Colonic mucosa (tissue), 4 donors: ENCODE data around the gene YTHDF1. TPM values are rescaled to one million over a fixed set of nuclear protein-coding genes. Genes with fewer than 3 reads are reported as not detected.

Source experiments
- DNase-seq: peaks from one replicate; pipeline ENCODE4 v3.0.0-alpha.2; 2020
- H3K27ac ChIP-seq: fragments of 200-600 bp; one replicate; pipeline ENCODE4 v1.8.0; 2021
- H3K27me3 ChIP-seq: fragments of 200-600 bp; one replicate; pipeline ENCODE4 v1.8.0; 2021
- H3K36me3 ChIP-seq: fragments of 200-600 bp; one replicate; pipeline ENCODE4 v1.8.0; 2021
- H3K4me1 ChIP-seq: fragments of 200-600 bp; one replicate; pipeline ENCODE4 v1.8.0; 2021; ENCODE audit warnings: mild to moderate bottlenecking
- H3K4me3 ChIP-seq: fragments of 200-600 bp; one replicate; pipeline ENCODE4 v1.8.0; 2021
- H3K9ac ChIP-seq, 2 donors: one replicate each; pipeline ENCODE4 v1.7.0; 2013; ENCODE audit warnings: control low read depth in 2 of 2, low read depth in 2 of 2, low read length in 2 of 2
- H3K9me3 ChIP-seq: fragments of 200-600 bp; one replicate; pipeline ENCODE4 v1.8.0; 2021
- CTCF ChIP-seq: fragments of 200-600 bp; IDR thresholded peaks from one replicate; pipeline ENCODE4 v1.8.0; 2022; ENCODE audit warnings: antibody characterized with exemption, mild to moderate bottlenecking
- intact Hi-C: fragments of 100-400 bp; cut with DNase I; formaldehyde crosslinking; loops from one replicate; pipeline ENCODE4 v1.14.1; 2022
- total RNA-seq, 2 donors: library from RNA; stranded (reverse); fragmentation: NEBNext Ultra II Directional in 1 of 2; extraction: Animal tissue kit (Norgen Biotek cat#: 25700) in 1 of 2; gene quantifications; one replicate each; pipeline ENCODE4 v1.2.1, GENCODE V29; 2021
- donor health status: healthy.
- donor health status: DM: no; HTN: no; CAD: no.
- donor health status: DM: no; HTN: no; CAD: no.

The YTHDF1 gene
- total RNA-seq, 2 donors from 2014 or later, result 35.4 to 38.7 TPM

- no peak for DNase-seq
- TF ChIP-seq CTCF, result no peak
- Histone ChIP-seq H3K27me3 (peaks cover 43% of the 10 kb centered on the region), H3K4me1 (peaks cover 9% of the 10 kb centered on the region), H3K36me3 (no peaks in the 10 kb centered on the region), H3K9ac (no peak overlapping the region), H3K9me3 (no peaks in the 10 kb centered on the region), H3K27ac (no peak overlapping the region), H3K4me3 (no peak overlapping the region)
- intact Hi-C loops, result no loop called here
Measured at GRCh38 chr20:63181226-63181625, 34.7 kb downstream of the YTHDF1 start.

GRCh38 chr20:63180569-63181185 is 35.3 kb downstream of the YTHDF1 start:
- intact Hi-C loops, result no loop called here
- H3K4me1 ChIP-seq, result peaks cover 9% of the 10 kb centered on the region
- H3K27ac ChIP-seq, result no peak overlapping the region
- H3K4me3 ChIP-seq, result no peak overlapping the region
- no peaks in the 10 kb centered on the region for H3K36me3 ChIP-seq
- H3K9ac ChIP-seq, result no peak overlapping the region
- no peak for TF ChIP-seq CTCF
- H3K9me3 ChIP-seq, result no peaks in the 10 kb centered on the region
- DNase-seq, result no peak
- peaks cover 48% of the 10 kb centered on the region for H3K27me3 ChIP-seq

- no peak overlapping the region for H3K4me3 ChIP-seq
- no peak for DNase-seq
- no peaks in the 10 kb centered on the region for H3K36me3 ChIP-seq
- peaks cover 56% of the 10 kb centered on the region for H3K27me3 ChIP-seq
- no peak overlapping the region for H3K9ac ChIP-seq
- H3K27ac ChIP-seq, result no peak overlapping the region
- intact Hi-C loops, result loop anchor here (2.0 kb wide), 1 partner anchor 123 kb away; no protein-coding TSS in a partner anchor
- H3K4me1 ChIP-seq, result peaks cover 9% of the 10 kb centered on the region
- no peaks in the 10 kb centered on the region for H3K9me3 ChIP-seq
- TF ChIP-seq CTCF, result no peak
Measured at GRCh38 chr20:63179687-63180568, 36.0 kb downstream of the YTHDF1 start.

GRCh38 chr20:63178889-63179686 is 36.8 kb downstream of the YTHDF1 start:
- Histone ChIP-seq H3K4me1 (peaks cover 9% of the 10 kb centered on the region), H3K27ac (no peak overlapping the region), H3K27me3 (peaks cover 64% of the 10 kb centered on the region), H3K4me3 (no peak overlapping the region), H3K9me3 (no peaks in the 10 kb centered on the region), H3K36me3 (no peaks in the 10 kb centered on the region), H3K9ac (no peak overlapping the region)
- DNase-seq, result peak; percentile 35
- no peak for TF ChIP-seq CTCF
- intact Hi-C loops, result loop anchor here (2.0 kb wide), 1 partner anchor 122 kb away; no protein-coding TSS in a partner anchor

GRCh38 chr20:63178446-63178820 is 37.5 kb downstream of the YTHDF1 start:
- no peaks in the 10 kb centered on the region for H3K9me3 ChIP-seq
- H3K4me1 ChIP-seq, result peaks cover 9% of the 10 kb centered on the region
- no peak for DNase-seq
- no peak overlapping the region for H3K27ac ChIP-seq
- H3K4me3 ChIP-seq, result no peak overlapping the region
- intact Hi-C loops, result loop anchor here (2.0 kb wide), 1 partner anchor 122 kb away; no protein-coding TSS in a partner anchor
- TF ChIP-seq CTCF, result no peak
- no peak overlapping the region for H3K9ac ChIP-seq
- H3K27me3 ChIP-seq, result peaks cover 67% of the 10 kb centered on the region
- H3K36me3 ChIP-seq, result no peaks in the 10 kb centered on the region
